ENCODE results near the gene KCTD13.

- TF ChIP-seq POLR2A (IDR thresholded peaks at IDR 0.05) (no peak), CTCF (IDR thresholded peaks at IDR 0.05) (no peak)
These were observed 21.1 kb downstream of the KCTD13 start for GRCh38 chr16:29904947-29905346.
